HG03103 (cell line): ENCODE measurements around the gene RHBDL1.

Experiments
- ATAC-seq: cut with Tn5 transposase; IDR thresholded peaks from one replicate; pipeline ENCODE4 v1.9.1; 2021; ENCODE audit warnings: low read depth; ENCODE audit not compliant: unreplicated experiment

Gene RHBDL1

GRCh38 chr16:636206-637080, 39.0 kb upstream of the RHBDL1 start, which contains the start of gene METTL26:
METTL26 (minus strand) TSS chr16:636305; CDS start chr16:636290, 15 bp downstream.
- ATAC-seq: peak; percentile 42

GRCh38 chr16:637081-638018, 38.1 kb upstream of the RHBDL1 start:
- ATAC-seq: no peak

- no peak for ATAC-seq
These were observed 37.4 kb upstream of the RHBDL1 start for GRCh38 chr16:638034-638543.

- no peak for ATAC-seq
These were observed 36.6 kb upstream of the RHBDL1 start for GRCh38 chr16:638836-639235.

GRCh38 chr16:640614-641013, 34.9 kb upstream of the RHBDL1 start:
- no peak for ATAC-seq

- no peak for ATAC-seq
These were observed 33.9 kb upstream of the RHBDL1 start, which contains the start of gene MCRIP2 for GRCh38 chr16:641326-642188. MCRIP2 (plus strand) TSS chr16:641828; CDS start chr16:641992, 164 bp downstream.

GRCh38 chr16:642189-643049, 33.1 kb upstream of the RHBDL1 start:
- no peak for ATAC-seq

GRCh38 chr16:643050-643368, 32.5 kb upstream of the RHBDL1 start:
- no peak for ATAC-seq

GRCh38 chr16:644556-644955, 30.9 kb upstream of the RHBDL1 start:
- ATAC-seq: no peak

GRCh38 chr16:645852-646678, 29.4 kb upstream of the RHBDL1 start:
- no peak for ATAC-seq

GRCh38 chr16:646679-647172, 28.7 kb upstream of the RHBDL1 start:
- ATAC-seq: no peak

- ATAC-seq: no peak
These were observed 28.1 kb upstream of the RHBDL1 start for GRCh38 chr16:647173-647902.

GRCh38 chr16:648071-648780, 27.2 kb upstream of the RHBDL1 start:
- ATAC-seq: no peak

- ATAC-seq: peak; percentile 69
These were observed 26.5 kb upstream of the RHBDL1 start, which contains the start of gene WDR90 for GRCh38 chr16:648781-649589. WDR90 (plus strand) TSS chr16:649365; CDS start chr16:649417, 52 bp downstream.

- peak; percentile 3 for ATAC-seq
These were observed 25.8 kb upstream of the RHBDL1 start for GRCh38 chr16:649631-650030.

- no peak for ATAC-seq
These were observed 23.6 kb upstream of the RHBDL1 start for GRCh38 chr16:651844-652243.
